GM19043 (cell line): ENCODE data around the gene ACACB.

Experiments used
- ATAC-seq: cut with Tn5 transposase; IDR thresholded peaks from one replicate; pipeline ENCODE4 v1.9.1; 2021; ENCODE audit warnings: low read depth; ENCODE audit not compliant: unreplicated experiment

The ACACB gene

DNA sequence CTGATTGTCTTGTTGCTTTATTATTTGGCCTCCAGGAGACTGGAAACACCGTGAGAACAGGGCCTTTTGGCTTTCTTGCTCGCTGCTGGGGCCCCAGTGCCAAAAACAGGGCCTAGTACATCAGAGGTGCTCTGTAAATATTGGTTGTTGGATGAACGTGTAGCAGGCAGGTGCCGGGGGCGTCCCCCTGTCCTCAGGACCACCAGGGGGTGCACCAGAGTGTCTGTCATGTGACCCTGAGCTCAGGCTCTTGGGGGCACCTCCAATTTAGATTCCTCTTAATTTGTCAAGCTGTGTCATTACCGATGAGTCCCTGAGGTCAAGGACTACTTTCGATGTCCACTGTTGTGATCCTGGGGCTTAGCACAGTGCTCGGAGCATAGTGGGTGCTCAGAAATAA lies 87.1 kb downstream of the ACACB start:
- ATAC-seq = no peak

GRCh38 chr12:109209082-109209481 lies 92.7 kb downstream of the ACACB start:
- no peak for ATAC-seq

GRCh38 chr12:109212460-109213115 lies 96.2 kb downstream of the ACACB start:
- ATAC-seq = no peak

- no peak for ATAC-seq
Measured at GRCh38 chr12:109214131-109214530, 97.7 kb downstream of the ACACB start.

DNA sequence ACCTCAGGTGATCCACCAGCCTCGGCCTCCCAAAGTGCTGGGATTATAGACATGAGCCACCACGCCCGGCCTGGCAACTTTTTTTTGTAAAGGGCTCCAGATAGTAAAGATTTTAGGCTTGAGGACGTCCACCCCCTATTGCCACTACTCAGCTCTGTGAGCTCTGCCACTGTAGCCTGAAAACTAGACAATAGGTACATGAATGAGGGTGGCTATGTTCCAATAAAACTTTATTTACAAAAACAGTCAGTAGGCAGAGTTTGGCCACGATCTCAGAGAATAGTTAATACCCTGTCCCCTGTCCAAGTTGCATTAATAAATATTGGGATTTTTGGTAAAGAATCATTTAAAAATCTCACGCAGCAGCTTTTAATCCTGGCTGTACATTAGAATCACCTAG lies 102.6 kb downstream of the ACACB start:
- no peak for ATAC-seq

DNA sequence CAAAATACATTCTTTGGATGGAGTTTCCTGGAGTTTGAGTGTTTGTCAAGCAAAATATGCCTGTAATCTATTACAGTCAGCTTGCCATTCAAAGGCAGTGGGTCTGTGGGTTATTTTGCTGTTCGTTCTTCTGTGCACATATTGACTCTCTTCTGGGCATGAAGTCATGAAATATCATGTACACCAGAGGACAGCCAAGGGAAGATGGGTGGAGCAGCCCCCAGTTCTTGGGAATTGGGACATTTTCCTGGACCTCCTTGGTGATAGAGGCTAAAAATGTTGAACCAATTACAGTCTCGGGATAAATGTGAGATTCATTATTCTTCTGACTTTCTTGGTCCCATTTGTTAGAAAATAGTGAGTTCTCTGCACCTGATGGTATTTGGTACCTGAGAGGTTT lies 103.6 kb downstream of the ACACB start:
- ATAC-seq = no peak

GRCh38 chr12:109221277-109221931 lies 105.0 kb downstream of the ACACB start:
- no peak for ATAC-seq

GRCh38 chr12:109222062-109222461 lies 105.7 kb downstream of the ACACB start:
- no peak for ATAC-seq

- no peak for ATAC-seq
Measured at GRCh38 chr12:109222496-109222895, 106.1 kb downstream of the ACACB start.

DNA sequence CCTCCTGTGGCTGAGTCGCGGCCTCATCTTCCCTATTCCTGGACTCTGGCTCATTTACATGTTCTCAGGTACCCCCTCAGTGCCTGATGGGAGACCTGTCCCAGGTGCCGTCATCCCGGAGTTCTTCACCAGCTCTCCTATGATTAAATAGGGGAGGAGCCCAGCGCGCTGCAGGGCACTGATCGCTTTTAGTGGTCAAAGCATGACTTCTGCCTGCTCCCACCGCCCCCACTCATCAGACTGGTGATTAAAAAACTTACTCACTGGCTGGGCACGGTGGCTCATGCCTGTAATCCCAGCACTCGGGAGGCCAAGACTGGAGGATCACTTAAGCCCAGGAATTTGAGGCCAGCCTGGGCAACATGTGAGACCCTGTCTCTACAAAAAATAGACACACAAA lies 106.8 kb downstream of the ACACB start:
- no peak for ATAC-seq

- no peak for ATAC-seq
Measured at GRCh38 chr12:109223868-109224267, 107.5 kb downstream of the ACACB start.

GRCh38 chr12:109228664-109229063 lies 112.3 kb downstream of the ACACB start:
- no peak for ATAC-seq

GRCh38 chr12:109230193-109230592 lies 113.8 kb downstream of the ACACB start:
- no peak for ATAC-seq

- no peak for ATAC-seq
Measured at GRCh38 chr12:109232731-109233130, 116.3 kb downstream of the ACACB start.

- ATAC-seq = no peak
Measured at GRCh38 chr12:109234012-109234411, 117.6 kb downstream of the ACACB start.

DNA sequence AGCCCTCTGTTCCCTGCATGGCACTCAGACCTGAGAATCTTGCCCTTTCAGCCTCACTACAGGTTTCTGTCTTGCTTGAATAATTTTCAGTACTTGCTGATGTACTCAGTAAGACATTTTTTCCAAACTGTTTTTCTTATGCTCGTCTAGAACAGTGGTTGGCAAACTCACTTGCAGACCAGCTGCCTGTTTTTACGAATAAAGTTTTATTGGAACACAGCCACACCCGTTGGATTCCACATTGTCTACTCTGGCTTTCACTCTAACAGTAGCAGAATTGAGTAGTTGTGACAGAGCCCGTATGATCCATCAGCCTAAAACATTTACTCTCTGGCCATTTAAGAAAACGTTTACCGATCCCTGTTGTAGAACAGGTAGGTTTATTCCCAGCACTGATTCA lies 119.9 kb downstream of the ACACB start:
- ATAC-seq = no peak

GRCh38 chr12:109239179-109239578 lies 122.8 kb downstream of the ACACB start:
- ATAC-seq = no peak

GRCh38 chr12:109239691-109240090 lies 123.3 kb downstream of the ACACB start:
- ATAC-seq = no peak

- no peak for ATAC-seq
Measured at GRCh38 chr12:109240365-109240764, 124.0 kb downstream of the ACACB start.

- ATAC-seq = no peak
Measured at GRCh38 chr12:109241936-109242335, 125.5 kb downstream of the ACACB start.

DNA sequence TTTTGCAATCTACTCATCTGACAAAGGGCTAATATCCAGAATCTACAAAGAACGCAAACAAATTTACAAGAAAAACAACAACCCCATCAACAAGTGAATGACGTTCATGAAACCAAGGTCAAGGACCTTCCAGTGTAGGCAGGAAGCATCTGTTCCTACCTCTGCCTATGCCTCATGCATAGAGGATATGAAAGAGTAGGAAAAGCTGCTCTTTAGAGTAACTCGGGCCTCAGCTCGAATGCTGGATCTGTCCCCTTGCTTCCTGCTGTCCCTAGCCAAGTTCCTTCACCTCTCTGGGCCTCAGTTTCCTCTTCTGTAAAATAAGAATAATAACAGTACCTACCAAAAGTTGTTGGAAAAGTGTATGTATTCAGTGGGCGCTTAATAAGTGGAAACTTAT lies 127.7 kb downstream of the ACACB start:
- ATAC-seq = no peak

GRCh38 chr12:109246221-109246620 lies 129.8 kb downstream of the ACACB start:
- no peak for ATAC-seq
